ENCODE measurements around the gene PHGDH.

DNA sequence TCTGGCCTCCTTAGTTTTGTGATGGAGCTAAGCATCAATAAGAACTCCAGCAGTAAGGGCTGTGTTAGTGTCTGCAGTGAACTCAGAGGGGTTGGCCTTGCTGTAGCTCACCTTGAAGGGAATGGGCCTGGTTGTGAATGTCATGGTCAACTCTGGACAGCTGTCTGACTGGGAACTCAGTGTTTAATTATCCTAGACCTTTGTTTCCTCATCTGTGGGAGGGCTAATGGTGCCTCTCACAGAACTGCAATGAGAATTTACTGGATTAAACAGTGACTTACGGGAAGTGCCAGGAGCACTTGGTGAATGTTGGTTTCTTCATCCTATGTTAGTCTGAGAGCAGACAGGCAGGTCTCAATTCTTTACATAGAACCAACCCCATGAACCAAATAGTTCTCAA, 33.3 kb downstream of the PHGDH start:
- TF ChIP-seq, protein P1, sequence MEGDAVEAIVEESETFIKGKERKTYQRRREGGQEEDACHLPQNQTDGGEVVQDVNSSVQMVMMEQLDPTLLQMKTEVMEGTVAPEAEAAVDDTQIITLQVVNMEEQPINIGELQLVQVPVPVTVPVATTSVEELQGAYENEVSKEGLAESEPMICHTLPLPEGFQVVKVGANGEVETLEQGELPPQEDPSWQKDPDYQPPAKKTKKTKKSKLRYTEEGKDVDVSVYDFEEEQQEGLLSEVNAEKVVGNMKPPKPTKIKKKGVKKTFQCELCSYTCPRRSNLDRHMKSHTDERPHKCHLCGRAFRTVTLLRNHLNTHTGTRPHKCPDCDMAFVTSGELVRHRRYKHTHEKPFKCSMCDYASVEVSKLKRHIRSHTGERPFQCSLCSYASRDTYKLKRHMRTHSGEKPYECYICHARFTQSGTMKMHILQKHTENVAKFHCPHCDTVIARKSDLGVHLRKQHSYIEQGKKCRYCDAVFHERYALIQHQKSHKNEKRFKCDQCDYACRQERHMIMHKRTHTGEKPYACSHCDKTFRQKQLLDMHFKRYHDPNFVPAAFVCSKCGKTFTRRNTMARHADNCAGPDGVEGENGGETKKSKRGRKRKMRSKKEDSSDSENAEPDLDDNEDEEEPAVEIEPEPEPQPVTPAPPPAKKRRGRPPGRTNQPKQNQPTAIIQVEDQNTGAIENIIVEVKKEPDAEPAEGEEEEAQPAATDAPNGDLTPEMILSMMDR (IDR thresholded peaks at IDR 0.05; ENCODE audit: insufficient read depth, low read length) = no peak
- TF ChIP-seq, protein P2, sequence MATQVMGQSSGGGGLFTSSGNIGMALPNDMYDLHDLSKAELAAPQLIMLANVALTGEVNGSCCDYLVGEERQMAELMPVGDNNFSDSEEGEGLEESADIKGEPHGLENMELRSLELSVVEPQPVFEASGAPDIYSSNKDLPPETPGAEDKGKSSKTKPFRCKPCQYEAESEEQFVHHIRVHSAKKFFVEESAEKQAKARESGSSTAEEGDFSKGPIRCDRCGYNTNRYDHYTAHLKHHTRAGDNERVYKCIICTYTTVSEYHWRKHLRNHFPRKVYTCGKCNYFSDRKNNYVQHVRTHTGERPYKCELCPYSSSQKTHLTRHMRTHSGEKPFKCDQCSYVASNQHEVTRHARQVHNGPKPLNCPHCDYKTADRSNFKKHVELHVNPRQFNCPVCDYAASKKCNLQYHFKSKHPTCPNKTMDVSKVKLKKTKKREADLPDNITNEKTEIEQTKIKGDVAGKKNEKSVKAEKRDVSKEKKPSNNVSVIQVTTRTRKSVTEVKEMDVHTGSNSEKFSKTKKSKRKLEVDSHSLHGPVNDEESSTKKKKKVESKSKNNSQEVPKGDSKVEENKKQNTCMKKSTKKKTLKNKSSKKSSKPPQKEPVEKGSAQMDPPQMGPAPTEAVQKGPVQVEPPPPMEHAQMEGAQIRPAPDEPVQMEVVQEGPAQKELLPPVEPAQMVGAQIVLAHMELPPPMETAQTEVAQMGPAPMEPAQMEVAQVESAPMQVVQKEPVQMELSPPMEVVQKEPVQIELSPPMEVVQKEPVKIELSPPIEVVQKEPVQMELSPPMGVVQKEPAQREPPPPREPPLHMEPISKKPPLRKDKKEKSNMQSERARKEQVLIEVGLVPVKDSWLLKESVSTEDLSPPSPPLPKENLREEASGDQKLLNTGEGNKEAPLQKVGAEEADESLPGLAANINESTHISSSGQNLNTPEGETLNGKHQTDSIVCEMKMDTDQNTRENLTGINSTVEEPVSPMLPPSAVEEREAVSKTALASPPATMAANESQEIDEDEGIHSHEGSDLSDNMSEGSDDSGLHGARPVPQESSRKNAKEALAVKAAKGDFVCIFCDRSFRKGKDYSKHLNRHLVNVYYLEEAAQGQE (IDR thresholded peaks at IDR 0.05; ENCODE audit: insufficient replicate concordance, low read depth) = no peak
- TF ChIP-seq GABPA (IDR thresholded peaks at IDR 0.05; ENCODE audit: low read depth) = no peak

Data from HL-60 (cell line).